ENCODE data around the gene TSPAN13.

TSPAN13 gene

DNA sequence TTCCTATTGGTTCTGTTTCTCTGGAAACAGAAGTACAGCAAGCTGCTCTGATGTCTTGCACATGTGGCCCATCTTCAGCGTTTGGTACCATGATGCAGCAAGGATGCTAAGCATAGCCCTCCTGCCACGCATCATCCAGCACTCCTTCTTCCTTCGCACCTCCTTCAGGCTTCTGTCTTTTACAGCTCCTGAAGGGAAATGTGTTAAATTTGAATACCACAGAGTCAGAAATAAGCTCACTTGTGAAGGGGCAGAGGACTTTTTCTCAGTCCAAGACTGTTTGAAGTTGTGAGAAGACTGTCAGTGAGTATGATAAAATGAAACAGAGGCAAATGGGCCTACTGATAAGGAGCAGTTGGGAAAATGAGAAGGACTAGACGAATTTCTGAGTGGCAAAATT, 20.7 kb downstream of the TSPAN13 start:
- Histone ChIP-seq H3K27ac (ENCODE audit: low read depth, low read length) (no peak overlapping the region), H3K79me2 (ENCODE audit: control insufficient read depth, insufficient read depth, low read length, unreplicated experiment) (no peaks in the 10 kb centered on the region), H3K4me3 (ENCODE audit: low read depth, low read length) (no peak overlapping the region), H3K36me3 (ENCODE audit: insufficient read depth, low read length) (no peaks in the 10 kb centered on the region; the same call in 1 of the 2 replicates), H3K4me1 (ENCODE audit: control insufficient read depth, insufficient read depth, low read length, unreplicated experiment) (no peaks in the 10 kb centered on the region), H3K27me3 (ENCODE audit: insufficient read depth, low read length) (no peaks in the 10 kb centered on the region), H2AFZ (ENCODE audit: low read length, unreplicated experiment) (no peak overlapping the region)

DNA sequence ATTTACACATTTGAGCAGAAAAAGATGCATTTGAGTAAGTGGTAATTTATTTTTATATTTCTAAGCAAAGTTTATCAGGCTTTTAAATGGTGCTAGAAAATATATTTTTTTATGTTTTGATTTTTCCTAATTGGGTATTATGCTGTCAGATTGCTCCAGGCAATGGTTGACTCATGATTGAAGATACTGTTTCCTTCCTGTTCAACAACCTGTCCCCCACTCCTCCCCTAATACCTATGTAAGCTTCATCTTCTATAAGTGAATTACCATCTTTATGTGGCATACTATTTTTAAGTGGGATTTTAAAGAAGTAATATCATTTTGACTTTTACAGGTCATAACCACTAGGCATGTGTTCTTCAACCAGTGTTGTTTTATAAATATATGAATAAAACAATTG, 21.4 kb downstream of the TSPAN13 start:
- no peak overlapping the region for H2AFZ ChIP-seq (ENCODE audit: low read length, unreplicated experiment)

DNA sequence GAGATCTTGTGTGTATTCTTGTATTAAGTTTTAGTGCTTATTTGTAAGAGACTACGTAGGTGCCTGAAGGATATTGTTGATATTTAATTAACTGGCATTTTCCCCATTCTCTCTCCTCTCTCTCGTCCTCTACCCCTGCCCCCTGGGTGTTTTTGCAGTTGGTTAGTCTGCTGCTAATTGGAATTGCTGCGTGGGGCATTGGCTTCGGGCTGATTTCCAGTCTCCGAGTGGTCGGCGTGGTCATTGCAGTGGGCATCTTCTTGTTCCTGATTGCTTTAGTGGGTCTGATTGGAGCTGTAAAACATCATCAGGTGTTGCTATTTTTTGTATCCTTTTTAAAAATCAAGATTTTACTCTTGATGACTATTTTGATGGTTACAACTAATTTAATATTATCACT, 22.5 kb downstream of the TSPAN13 start:
- Histone ChIP-seq H3K4me1 (ENCODE audit: control insufficient read depth, insufficient read depth, low read length, unreplicated experiment) (no peaks in the 10 kb centered on the region), H3K27ac (ENCODE audit: low read depth, low read length) (no peak overlapping the region), H3K4me3 (ENCODE audit: low read depth, low read length) (no peak overlapping the region), H3K27me3 (ENCODE audit: insufficient read depth, low read length) (no peaks in the 10 kb centered on the region), H3K79me2 (ENCODE audit: control insufficient read depth, insufficient read depth, low read length, unreplicated experiment) (no peaks in the 10 kb centered on the region), H2AFZ (ENCODE audit: low read length, unreplicated experiment) (no peak overlapping the region), H3K36me3 (ENCODE audit: insufficient read depth, low read length) (no peaks in the 10 kb centered on the region)

More for the DNA sequence above, 21.4 kb downstream of the TSPAN13 start:
- Histone ChIP-seq H3K4me3 (ENCODE audit: low read depth, low read length) (no peak overlapping the region), H3K4me1 (ENCODE audit: control insufficient read depth, insufficient read depth, low read length, unreplicated experiment) (no peaks in the 10 kb centered on the region), H3K27me3 (ENCODE audit: insufficient read depth, low read length) (no peaks in the 10 kb centered on the region), H3K36me3 (ENCODE audit: insufficient read depth, low read length) (no peaks in the 10 kb centered on the region), H3K79me2 (ENCODE audit: control insufficient read depth, insufficient read depth, low read length, unreplicated experiment) (no peaks in the 10 kb centered on the region), H3K27ac (ENCODE audit: low read depth, low read length) (no peak overlapping the region)

DNA sequence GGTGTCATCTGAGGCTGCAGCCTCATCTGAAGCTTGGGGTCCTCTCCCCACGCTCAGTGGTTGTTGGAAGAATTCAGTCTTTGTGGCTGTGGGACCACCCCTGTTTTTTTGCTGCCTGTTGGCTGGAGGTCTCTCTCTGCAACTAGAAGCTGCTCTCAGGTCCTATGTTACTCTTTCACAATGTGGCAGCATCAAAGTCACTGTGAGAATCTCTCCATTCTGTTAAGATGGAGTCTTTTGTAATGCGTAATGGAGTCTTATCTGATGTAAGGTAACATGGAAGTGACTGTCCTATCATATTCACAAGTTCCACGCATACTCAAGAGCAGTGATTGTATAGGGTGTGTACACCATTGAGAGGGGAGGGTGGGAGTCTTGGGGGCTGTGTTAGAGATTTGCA, 24.9 kb downstream of the TSPAN13 start:
- Histone ChIP-seq H3K4me1 (ENCODE audit: control insufficient read depth, insufficient read depth, low read length, unreplicated experiment) (no peaks in the 10 kb centered on the region), H3K27ac (ENCODE audit: low read depth, low read length) (no peak overlapping the region), H2AFZ (ENCODE audit: low read length, unreplicated experiment) (no peak overlapping the region), H3K4me3 (ENCODE audit: low read depth, low read length) (no peak overlapping the region), H3K79me2 (ENCODE audit: control insufficient read depth, insufficient read depth, low read length, unreplicated experiment) (no peaks in the 10 kb centered on the region), H3K36me3 (ENCODE audit: insufficient read depth, low read length) (no peaks in the 10 kb centered on the region), H3K27me3 (ENCODE audit: insufficient read depth, low read length) (no peaks in the 10 kb centered on the region)

DNA sequence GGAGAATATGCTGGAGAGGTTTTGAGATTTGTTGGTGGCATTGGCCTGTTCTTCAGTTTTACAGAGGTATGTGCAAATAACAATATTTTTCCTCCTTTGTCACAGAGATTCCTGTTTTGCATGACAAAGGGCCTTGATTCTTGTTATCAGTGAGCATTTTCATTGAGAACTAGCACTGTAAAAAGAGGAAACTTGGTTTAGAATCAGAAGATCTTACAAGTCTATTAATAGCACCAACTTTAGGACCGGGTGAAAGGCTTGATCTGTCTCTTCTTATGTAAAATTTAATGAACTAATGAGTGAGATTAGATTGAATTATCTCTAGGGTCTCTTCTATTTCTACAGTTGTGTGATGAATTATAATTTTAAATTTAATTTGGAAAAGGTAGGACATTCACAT, 25.5 kb downstream of the TSPAN13 start:
- H3K27ac ChIP-seq (ENCODE audit: low read depth, low read length) = no peak overlapping the region
- no peak overlapping the region for H2AFZ ChIP-seq (ENCODE audit: low read length, unreplicated experiment)
- H3K4me1 ChIP-seq (ENCODE audit: control insufficient read depth, insufficient read depth, low read length, unreplicated experiment) = no peaks in the 10 kb centered on the region
- H3K4me3 ChIP-seq (ENCODE audit: low read depth, low read length) = no peak overlapping the region
- H3K36me3 ChIP-seq (ENCODE audit: insufficient read depth, low read length) = no peaks in the 10 kb centered on the region
- no peaks in the 10 kb centered on the region for H3K79me2 ChIP-seq (ENCODE audit: control insufficient read depth, insufficient read depth, low read length, unreplicated experiment)
- H3K27me3 ChIP-seq (ENCODE audit: insufficient read depth, low read length) = no peaks in the 10 kb centered on the region

DNA sequence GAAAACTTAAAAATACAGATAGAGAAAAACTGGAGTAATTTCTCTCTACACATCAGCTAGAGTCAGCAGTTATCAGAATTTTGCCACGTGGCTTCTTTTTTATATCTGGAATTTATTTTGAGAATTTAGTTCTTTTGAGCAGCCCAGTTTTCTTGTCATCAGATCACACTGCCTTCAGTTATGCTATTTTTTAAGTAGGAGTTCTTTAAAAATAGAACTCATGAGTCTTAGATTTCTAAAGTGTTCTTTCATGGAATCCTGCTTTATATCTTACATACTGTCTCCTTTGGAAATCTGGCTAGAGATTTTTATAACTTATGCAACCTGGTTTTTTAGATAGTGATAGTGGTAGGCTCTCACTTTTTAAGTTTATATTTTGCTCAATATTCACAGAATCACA, 27.0 kb downstream of the TSPAN13 start:
- Histone ChIP-seq H3K4me3 (ENCODE audit: low read depth, low read length) (no peak overlapping the region), H2AFZ (ENCODE audit: low read length, unreplicated experiment) (no peak overlapping the region), H3K4me1 (ENCODE audit: control insufficient read depth, insufficient read depth, low read length, unreplicated experiment) (no peaks in the 10 kb centered on the region), H3K36me3 (ENCODE audit: insufficient read depth, low read length) (no peaks in the 10 kb centered on the region), H3K27ac (ENCODE audit: low read depth, low read length) (no peak overlapping the region), H3K79me2 (ENCODE audit: control insufficient read depth, insufficient read depth, low read length, unreplicated experiment) (no peaks in the 10 kb centered on the region), H3K27me3 (ENCODE audit: insufficient read depth, low read length) (no peaks in the 10 kb centered on the region)

DNA sequence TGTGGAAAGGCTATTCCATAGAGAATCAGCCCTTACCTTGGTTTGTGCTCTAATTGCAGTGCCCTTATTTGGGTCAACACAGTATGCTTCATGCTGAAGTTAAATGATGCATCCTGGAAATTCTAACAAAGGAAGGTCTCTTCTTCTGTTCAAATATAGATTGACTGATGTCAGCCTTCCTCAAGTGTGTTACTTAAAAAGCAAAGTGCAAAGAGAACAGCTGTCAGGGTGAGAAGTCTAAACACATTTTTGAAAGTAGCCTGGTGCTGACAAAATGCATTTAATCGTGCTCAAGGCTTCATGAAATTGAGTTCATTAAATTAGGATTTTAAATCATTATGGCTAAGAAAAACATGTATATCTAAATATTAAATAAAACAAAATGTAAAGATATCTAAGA, 31.8 kb downstream of the TSPAN13 start:
- Histone ChIP-seq H3K27me3 (ENCODE audit: insufficient read depth, low read length) (no peaks in the 10 kb centered on the region), H3K36me3 (ENCODE audit: insufficient read depth, low read length) (no peaks in the 10 kb centered on the region), H3K4me1 (ENCODE audit: control insufficient read depth, insufficient read depth, low read length, unreplicated experiment) (no peaks in the 10 kb centered on the region), H3K27ac (ENCODE audit: low read depth, low read length) (no peak overlapping the region), H2AFZ (ENCODE audit: low read length, unreplicated experiment) (no peak overlapping the region), H3K79me2 (ENCODE audit: control insufficient read depth, insufficient read depth, low read length, unreplicated experiment) (no peaks in the 10 kb centered on the region), H3K4me3 (ENCODE audit: low read depth, low read length) (no peak overlapping the region)

DNA sequence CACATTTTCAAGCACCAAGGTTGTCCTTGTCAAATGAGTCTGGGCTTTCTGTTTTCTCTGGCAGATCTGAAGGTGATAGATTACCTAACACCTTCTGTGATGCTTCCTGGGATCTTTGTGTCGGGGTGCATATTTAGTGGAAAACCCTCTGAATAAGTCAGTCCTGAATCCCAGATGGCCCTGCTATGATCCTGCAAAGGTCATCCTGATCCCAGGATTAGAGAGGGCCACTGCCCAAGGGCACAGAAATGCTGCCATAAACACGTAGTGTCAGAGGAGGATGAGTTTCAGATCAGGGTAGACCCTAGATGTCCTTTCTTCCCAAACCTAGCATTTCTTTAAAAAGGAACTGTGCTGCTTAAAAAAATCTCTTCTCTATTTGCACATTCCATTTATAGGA, 32.3 kb downstream of the TSPAN13 start:
- no peak overlapping the region for H3K27ac ChIP-seq (ENCODE audit: low read depth, low read length)
- H3K4me1 ChIP-seq (ENCODE audit: control insufficient read depth, insufficient read depth, low read length, unreplicated experiment) = no peaks in the 10 kb centered on the region
- no peak overlapping the region for H3K4me3 ChIP-seq (ENCODE audit: low read depth, low read length)
- no peaks in the 10 kb centered on the region for H3K79me2 ChIP-seq (ENCODE audit: control insufficient read depth, insufficient read depth, low read length, unreplicated experiment)
- no peaks in the 10 kb centered on the region for H3K27me3 ChIP-seq (ENCODE audit: insufficient read depth, low read length)
- H2AFZ ChIP-seq (ENCODE audit: low read length, unreplicated experiment) = no peak overlapping the region
- no peaks in the 10 kb centered on the region for H3K36me3 ChIP-seq (ENCODE audit: insufficient read depth, low read length)

DNA sequence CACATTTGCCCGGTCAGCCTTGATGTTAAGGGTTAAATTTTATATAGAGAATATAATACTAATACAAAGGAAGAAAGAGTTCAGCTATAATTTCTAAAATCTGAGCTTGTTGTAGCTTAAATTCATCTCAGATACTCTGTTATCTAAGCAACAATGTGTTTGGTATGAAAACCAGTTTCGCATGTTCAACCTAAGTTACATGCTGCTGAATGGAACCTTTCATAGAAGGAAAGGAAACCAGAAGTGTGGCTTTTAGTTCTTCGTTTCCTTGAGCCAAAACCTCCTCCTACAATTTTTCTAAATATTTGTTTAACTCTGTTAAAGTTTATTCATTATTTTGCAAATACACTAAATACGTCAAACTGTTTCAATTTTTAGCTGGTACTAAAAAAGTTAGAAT, 32.7 kb downstream of the TSPAN13 start:
- Histone ChIP-seq H3K27ac (ENCODE audit: low read depth, low read length) (no peak overlapping the region), H3K79me2 (ENCODE audit: control insufficient read depth, insufficient read depth, low read length, unreplicated experiment) (no peaks in the 10 kb centered on the region), H3K27me3 (ENCODE audit: insufficient read depth, low read length) (no peaks in the 10 kb centered on the region), H2AFZ (ENCODE audit: low read length, unreplicated experiment) (no peak overlapping the region), H3K4me3 (ENCODE audit: low read depth, low read length) (no peak overlapping the region), H3K4me1 (ENCODE audit: control insufficient read depth, insufficient read depth, low read length, unreplicated experiment) (no peaks in the 10 kb centered on the region), H3K36me3 (ENCODE audit: insufficient read depth, low read length) (no peaks in the 10 kb centered on the region)

DNA sequence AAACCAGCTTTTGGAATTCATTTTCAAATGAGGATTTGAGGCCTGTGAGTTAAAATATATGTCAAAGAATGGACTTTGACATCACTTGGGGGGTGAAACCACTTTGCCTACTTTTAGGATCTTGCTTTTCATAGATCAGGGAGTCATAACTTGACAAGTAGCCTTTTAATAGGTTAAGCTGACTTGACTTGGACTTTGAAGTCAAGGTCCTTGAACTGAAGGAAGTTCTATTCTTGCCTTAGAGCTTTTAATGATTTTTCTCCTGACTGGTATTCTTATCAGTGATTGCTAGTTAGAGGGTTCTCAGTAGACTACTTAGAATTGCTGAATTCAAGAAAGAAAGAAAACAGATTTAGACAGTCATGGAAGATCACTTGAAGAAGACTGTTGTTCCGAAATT, 33.6 kb downstream of the TSPAN13 start:
- Histone ChIP-seq H2AFZ (ENCODE audit: low read length, unreplicated experiment) (no peak overlapping the region), H3K4me1 (ENCODE audit: control insufficient read depth, insufficient read depth, low read length, unreplicated experiment) (no peaks in the 10 kb centered on the region), H3K27ac (ENCODE audit: low read depth, low read length) (no peak overlapping the region), H3K36me3 (ENCODE audit: insufficient read depth, low read length) (no peaks in the 10 kb centered on the region), H3K4me3 (ENCODE audit: low read depth, low read length) (no peak overlapping the region), H3K79me2 (ENCODE audit: control insufficient read depth, insufficient read depth, low read length, unreplicated experiment) (no peaks in the 10 kb centered on the region), H3K27me3 (ENCODE audit: insufficient read depth, low read length) (no peaks in the 10 kb centered on the region)

DNA sequence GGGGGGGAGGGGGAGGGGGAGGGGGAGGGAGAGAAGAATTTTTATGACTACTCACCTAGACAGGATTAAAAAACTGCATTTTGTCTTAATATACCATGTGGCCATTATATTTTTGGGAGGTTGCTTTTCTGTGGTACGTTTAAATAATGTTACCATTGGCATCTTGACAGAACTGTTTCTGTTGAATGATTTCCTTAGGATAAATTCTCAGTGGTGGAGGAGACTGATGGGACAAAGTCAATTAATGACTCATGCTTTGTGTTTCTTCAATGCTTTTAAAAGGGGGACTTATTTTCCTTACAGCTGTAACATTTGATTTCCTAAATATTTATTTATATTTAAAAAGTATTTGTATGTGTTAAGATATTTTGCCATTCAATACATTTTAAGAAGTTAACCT, 37.5 kb downstream of the TSPAN13 start:
- Histone ChIP-seq H3K27me3 (ENCODE audit: insufficient read depth, low read length) (no peaks in the 10 kb centered on the region; the same call in 1 of the 2 replicates), H3K27ac (ENCODE audit: low read depth, low read length) (no peak overlapping the region), H2AFZ (ENCODE audit: low read length, unreplicated experiment) (no peak overlapping the region), H3K4me3 (ENCODE audit: low read depth, low read length) (no peak overlapping the region), H3K4me1 (ENCODE audit: control insufficient read depth, insufficient read depth, low read length, unreplicated experiment) (no peaks in the 10 kb centered on the region), H3K36me3 (ENCODE audit: insufficient read depth, low read length) (no peaks in the 10 kb centered on the region), H3K79me2 (ENCODE audit: control insufficient read depth, insufficient read depth, low read length, unreplicated experiment) (no peaks in the 10 kb centered on the region)

Data from ACC112 (cell line).